Jurkat, Clone E6-1 (cell line): ENCODE measurements around the gene SALL3.
A peak's percentile ranks its signal among the peaks of the same experiment; 100 is the strongest.

Source experiments
- DNase-seq: peaks from one replicate; pipeline ENCODE4 v3.0.0-alpha.2; 2011; ENCODE audit warnings: low read depth, low spot score
- H3K4me3 ChIP-seq: 2 replicates; pipeline ENCODE4 v1.5.1; 2011; ENCODE audit warnings: mild to moderate bottlenecking, low read length, control low read depth, moderate library complexity

Gene SALL3

GRCh38 chr18:78977637-78978348 lies 1.8 kb upstream of the SALL3 start:
- DNase-seq, result no peak
- H3K4me3 ChIP-seq, result no peak overlapping the region

- DNase-seq, result no peak
- H3K4me3 ChIP-seq, result no peak overlapping the region
Observed at GRCh38 chr18:78978349-78979055, 1.1 kb upstream of the SALL3 start.

- no peak for DNase-seq
- no peak overlapping the region for H3K4me3 ChIP-seq
Observed at GRCh38 chr18:78979056-78979729, 425 bp upstream of the SALL3 start.

GRCh38 chr18:78980279-78980771 lies 707 bp downstream of the SALL3 start:
- no peak overlapping the region for H3K4me3 ChIP-seq
- no peak for DNase-seq

GRCh38 chr18:78980777-78981380 lies 1.3 kb downstream of the SALL3 start:
- no peak for DNase-seq
- H3K4me3 ChIP-seq, result no peak overlapping the region

GRCh38 chr18:78981394-78981831 lies 1.8 kb downstream of the SALL3 start:
- H3K4me3 ChIP-seq, result no peak overlapping the region
- DNase-seq, result no peak

- no peak overlapping the region for H3K4me3 ChIP-seq
- DNase-seq, result no peak
Observed at GRCh38 chr18:78981989-78982620, 2.5 kb downstream of the SALL3 start.

GRCh38 chr18:78983512-78983911 lies 3.9 kb downstream of the SALL3 start:
- DNase-seq, result no peak
- H3K4me3 ChIP-seq, result no peak overlapping the region

GRCh38 chr18:78984941-78985784 lies 5.5 kb downstream of the SALL3 start:
- H3K4me3 ChIP-seq, result no peak overlapping the region
- no peak for DNase-seq

GRCh38 chr18:78986018-78986481 lies 6.4 kb downstream of the SALL3 start:
- peak; percentile 27 for DNase-seq
- H3K4me3 ChIP-seq, result no peak overlapping the region

- H3K4me3 ChIP-seq, result no peak overlapping the region
- DNase-seq, result no peak
Observed at GRCh38 chr18:78991446-78991845, 11.8 kb downstream of the SALL3 start.

GRCh38 chr18:78992041-78993011 lies 12.7 kb downstream of the SALL3 start:
- DNase-seq, result no peak
- no peak overlapping the region for H3K4me3 ChIP-seq

- H3K4me3 ChIP-seq, result no peak overlapping the region
- no peak for DNase-seq
Observed at GRCh38 chr18:78993014-78993926, 13.7 kb downstream of the SALL3 start.

GRCh38 chr18:78994000-78994399 lies 14.4 kb downstream of the SALL3 start:
- no peak overlapping the region for H3K4me3 ChIP-seq
- DNase-seq, result no peak

- DNase-seq, result no peak
- no peak overlapping the region for H3K4me3 ChIP-seq
Observed at GRCh38 chr18:78994531-78994930, 14.9 kb downstream of the SALL3 start.

GRCh38 chr18:78994977-78995582 lies 15.5 kb downstream of the SALL3 start:
- DNase-seq, result no peak
- no peak overlapping the region for H3K4me3 ChIP-seq
